ENCODE measurements around the gene GRIFIN.

The GRIFIN gene

GRCh38 chr7:2496375-2496774 is 20.2 kb upstream of the GRIFIN start:
- Mint-ChIP-seq H3K27ac (no peak overlapping the region), H3K9me3 (ENCODE audit: low read depth) (no peaks in the 10 kb centered on the region), H3K4me3 (no peak overlapping the region), H3K36me3 (no peaks in the 10 kb centered on the region), H3K4me1 (ENCODE audit: low read depth) (no peaks in the 10 kb centered on the region), H3K27me3 (no peaks in the 10 kb centered on the region)

- no peak overlapping the region for H3K27ac Mint-ChIP-seq
Observed at GRCh38 chr7:2495418-2496299, 19.5 kb upstream of the GRIFIN start.

GRCh38 chr7:2494191-2495130 is 18.3 kb upstream of the GRIFIN start:
- no peaks in the 10 kb centered on the region for H3K36me3 Mint-ChIP-seq
- no peak overlapping the region for H3K27ac Mint-ChIP-seq
- H3K4me1 Mint-ChIP-seq (ENCODE audit: low read depth) = no peaks in the 10 kb centered on the region
- H3K27me3 Mint-ChIP-seq = no peaks in the 10 kb centered on the region
- no peaks in the 10 kb centered on the region for H3K9me3 Mint-ChIP-seq (ENCODE audit: low read depth)
- H3K4me3 Mint-ChIP-seq = no peak overlapping the region

More at GRCh38 chr7:2495418-2496299, 19.5 kb upstream of the GRIFIN start:
- H3K27me3 Mint-ChIP-seq = no peaks in the 10 kb centered on the region
- H3K4me1 Mint-ChIP-seq (ENCODE audit: low read depth) = no peaks in the 10 kb centered on the region
- no peaks in the 10 kb centered on the region for H3K9me3 Mint-ChIP-seq (ENCODE audit: low read depth)
- H3K36me3 Mint-ChIP-seq = no peaks in the 10 kb centered on the region
- no peak overlapping the region for H3K4me3 Mint-ChIP-seq

GRCh38 chr7:2493205-2494164 is 17.3 kb upstream of the GRIFIN start:
- H3K9me3 Mint-ChIP-seq (ENCODE audit: low read depth) = no peaks in the 10 kb centered on the region
- no peak overlapping the region for H3K4me3 Mint-ChIP-seq
- H3K27me3 Mint-ChIP-seq = no peaks in the 10 kb centered on the region
- no peaks in the 10 kb centered on the region for H3K36me3 Mint-ChIP-seq
- H3K4me1 Mint-ChIP-seq (ENCODE audit: low read depth) = no peaks in the 10 kb centered on the region
- no peak overlapping the region for H3K27ac Mint-ChIP-seq

- Mint-ChIP-seq H3K27ac (no peak overlapping the region), H3K27me3 (no peaks in the 10 kb centered on the region), H3K4me3 (no peak overlapping the region), H3K4me1 (ENCODE audit: low read depth) (no peaks in the 10 kb centered on the region), H3K9me3 (ENCODE audit: low read depth) (no peaks in the 10 kb centered on the region), H3K36me3 (no peaks in the 10 kb centered on the region)
Observed at GRCh38 chr7:2492038-2492437, 15.8 kb upstream of the GRIFIN start.

GRCh38 chr7:2490181-2490651 is 14.0 kb upstream of the GRIFIN start:
- Mint-ChIP-seq H3K9me3 (ENCODE audit: low read depth) (no peaks in the 10 kb centered on the region), H3K27ac (no peak overlapping the region), H3K36me3 (no peaks in the 10 kb centered on the region), H3K4me3 (no peak overlapping the region), H3K4me1 (ENCODE audit: low read depth) (no peaks in the 10 kb centered on the region), H3K27me3 (no peaks in the 10 kb centered on the region)

GRCh38 chr7:2488681-2489080 is 12.5 kb upstream of the GRIFIN start:
- H3K27ac Mint-ChIP-seq = no peak overlapping the region
- H3K36me3 Mint-ChIP-seq = no peaks in the 10 kb centered on the region
- H3K4me3 Mint-ChIP-seq = no peak overlapping the region
- H3K27me3 Mint-ChIP-seq = no peaks in the 10 kb centered on the region
- H3K9me3 Mint-ChIP-seq (ENCODE audit: low read depth) = no peaks in the 10 kb centered on the region
- no peaks in the 10 kb centered on the region for H3K4me1 Mint-ChIP-seq (ENCODE audit: low read depth)

- Mint-ChIP-seq H3K27me3 (no peaks in the 10 kb centered on the region), H3K27ac (no peak overlapping the region), H3K4me1 (ENCODE audit: low read depth) (no peaks in the 10 kb centered on the region), H3K36me3 (no peaks in the 10 kb centered on the region), H3K9me3 (ENCODE audit: low read depth) (no peaks in the 10 kb centered on the region), H3K4me3 (no peak overlapping the region)
Observed at GRCh38 chr7:2488272-2488645, 12.1 kb upstream of the GRIFIN start.

- no peak overlapping the region for H3K27ac Mint-ChIP-seq
Observed at GRCh38 chr7:2487586-2488271, 11.5 kb upstream of the GRIFIN start.

GRCh38 chr7:2484868-2485267 is 8.7 kb upstream of the GRIFIN start:
- no peak overlapping the region for H3K27ac Mint-ChIP-seq
- no peaks in the 10 kb centered on the region for H3K36me3 Mint-ChIP-seq
- no peaks in the 10 kb centered on the region for H3K27me3 Mint-ChIP-seq
- no peaks in the 10 kb centered on the region for H3K4me1 Mint-ChIP-seq (ENCODE audit: low read depth)
- no peaks in the 10 kb centered on the region for H3K9me3 Mint-ChIP-seq (ENCODE audit: low read depth)
- no peak overlapping the region for H3K4me3 Mint-ChIP-seq

More at GRCh38 chr7:2487586-2488271, 11.5 kb upstream of the GRIFIN start:
- Mint-ChIP-seq H3K36me3 (no peaks in the 10 kb centered on the region), H3K4me3 (no peak overlapping the region), H3K9me3 (ENCODE audit: low read depth) (no peaks in the 10 kb centered on the region), H3K27me3 (no peaks in the 10 kb centered on the region), H3K4me1 (ENCODE audit: low read depth) (no peaks in the 10 kb centered on the region)

GRCh38 chr7:2483494-2483893 is 7.3 kb upstream of the GRIFIN start:
- H3K27ac Mint-ChIP-seq = no peak overlapping the region
- H3K27me3 Mint-ChIP-seq = no peaks in the 10 kb centered on the region
- H3K4me3 Mint-ChIP-seq = no peak overlapping the region
- H3K4me1 Mint-ChIP-seq (ENCODE audit: low read depth) = no peaks in the 10 kb centered on the region
- no peaks in the 10 kb centered on the region for H3K9me3 Mint-ChIP-seq (ENCODE audit: low read depth)
- no peaks in the 10 kb centered on the region for H3K36me3 Mint-ChIP-seq

- H3K36me3 Mint-ChIP-seq = no peaks in the 10 kb centered on the region
Observed at GRCh38 chr7:2482725-2483451, 6.7 kb upstream of the GRIFIN start.

GRCh38 chr7:2481195-2481594 is 5.0 kb upstream of the GRIFIN start:
- Mint-ChIP-seq H3K4me3 (no peak overlapping the region), H3K4me1 (ENCODE audit: low read depth) (no peaks in the 10 kb centered on the region), H3K9me3 (ENCODE audit: low read depth) (no peaks in the 10 kb centered on the region), H3K36me3 (no peaks in the 10 kb centered on the region), H3K27ac (no peak overlapping the region), H3K27me3 (no peaks in the 10 kb centered on the region)

More at GRCh38 chr7:2482725-2483451, 6.7 kb upstream of the GRIFIN start:
- Mint-ChIP-seq H3K27me3 (no peaks in the 10 kb centered on the region), H3K4me3 (no peak overlapping the region), H3K4me1 (ENCODE audit: low read depth) (no peaks in the 10 kb centered on the region), H3K9me3 (ENCODE audit: low read depth) (no peaks in the 10 kb centered on the region), H3K27ac (no peak overlapping the region)
